HepG2 (cell line): ENCODE results near the gene AKAP10. TPM values are rescaled to one million over a fixed set of nuclear protein-coding genes. Genes with fewer than 3 reads are reported as not detected.
A peak's percentile ranks its signal among the peaks of the same experiment; 100 is the strongest.

Experiments used
- ATF3 ChIP-seq: sonication (generic); formaldehyde crosslinking; IDR thresholded peaks from 2 replicates; pipeline ENCODE4 v1.4.0; 2020; ENCODE audit warnings: missing genetic modification reagents
- CBX5 ChIP-seq: sonication (generic); formaldehyde crosslinking; IDR thresholded peaks from 2 replicates; pipeline ENCODE4 v1.4.0; 2020; ENCODE audit warnings: missing genetic modification reagents, borderline replicate concordance
- ETV5 ChIP-seq: IDR thresholded peaks from 2 replicates; pipeline ENCODE4 v1.6.1; 2018; ENCODE audit warnings: missing biosample characterization, missing genetic modification reagents, inconsistent platforms, borderline replicate concordance
- HMGXB4 ChIP-seq, 2 experiments: sonication (generic) in 1 of 2; formaldehyde crosslinking in 1 of 2; IDR thresholded peaks; 2 replicates each; pipeline versions ENCODE4 v1.4.0 to v1.6.1; 2018 to 2020; ENCODE audit warnings: missing genetic modification reagents in 2 of 2, borderline replicate concordance in 1 of 2, low read depth in 1 of 2, mild to moderate bottlenecking in 1 of 2, missing biosample characterization in 1 of 2
- HNRNPLL ChIP-seq: fragments of 200-400 bp; formaldehyde crosslinking; IDR thresholded peaks from 2 replicates; pipeline ENCODE4 v1.6.1; 2017; ENCODE audit warnings: mild to moderate bottlenecking, low read depth, low read length; ENCODE audit not compliant: poor library complexity, severe bottlenecking
- MYC ChIP-seq: sonication (generic); formaldehyde crosslinking; IDR thresholded peaks from 2 replicates; pipeline ENCODE4 v1.9.0; 2021; ENCODE audit warnings: missing genetic modification reagents, borderline replicate concordance
- PBX3 ChIP-seq: sonication (generic); formaldehyde crosslinking; IDR thresholded peaks from 2 replicates; pipeline ENCODE4 v1.8.1; 2023; ENCODE audit warnings: missing genetic modification reagents, inconsistent platforms, borderline replicate concordance
- SAP130 ChIP-seq: IDR thresholded peaks from 2 replicates; pipeline ENCODE4 v1.6.1; 2016; ENCODE audit warnings: low read depth
- SMAD3 ChIP-seq: sonication (generic); formaldehyde crosslinking; IDR thresholded peaks from 2 replicates; pipeline ENCODE4 v1.4.0; 2020; ENCODE audit warnings: missing genetic modification reagents
- TFDP2 ChIP-seq: sonication (generic); formaldehyde crosslinking; IDR thresholded peaks from 2 replicates; pipeline ENCODE4 v1.4.0; 2020; ENCODE audit warnings: missing genetic modification reagents
- YEATS2 ChIP-seq: sonication (generic); formaldehyde crosslinking; IDR thresholded peaks from 2 replicates; pipeline ENCODE4 v1.4.0; 2020; ENCODE audit warnings: missing genetic modification reagents, borderline replicate concordance
- ZBTB26 ChIP-seq: IDR thresholded peaks from 2 replicates; pipeline ENCODE4 v1.6.1; 2016; ENCODE audit warnings: missing compliant biosample characterization, missing genetic modification reagents, borderline replicate concordance
- ZNF143 ChIP-seq: sonication (generic); formaldehyde crosslinking; IDR thresholded peaks from 2 replicates; pipeline ENCODE4 v1.4.0; 2020; ENCODE audit warnings: missing genetic modification reagents
- ZNF251 ChIP-seq: sonication (generic); formaldehyde crosslinking; IDR thresholded peaks from 2 replicates; pipeline ENCODE4 v1.9.0; 2021; ENCODE audit warnings: mild to moderate bottlenecking, missing genetic modification reagents
- ZNF512B ChIP-seq: sonication (generic); formaldehyde crosslinking; IDR thresholded peaks from 2 replicates; pipeline ENCODE4 v1.5.1; 2020; ENCODE audit warnings: missing genetic modification reagents, mild to moderate bottlenecking, borderline replicate concordance
- ZNF7 ChIP-seq: IDR thresholded peaks from 2 replicates; pipeline ENCODE4 v1.6.1; 2016; ENCODE audit warnings: missing biosample characterization, missing genetic modification reagents
- polyA plus RNA-seq, 8 experiments: library from polyadenylated mRNA; depleted of rRNA in 3 of 8; stranded (reverse) in 7 of 8; unstranded in 1 of 8; fragments of >200 nt; fragmentation: Illumina TruSeq in 4 of 8; extraction: Trizol in 4 of 8; gene quantifications; 2 replicates each; pipeline versions ENCODE4 v1.2.1 to v1.2.3, GENCODE V29; 2011 to 2016; ENCODE audit warnings: low read depth in 4 of 8, missing spikeins in 1 of 8, mixed read lengths in 1 of 8; ENCODE audit not compliant: insufficient read depth in 1 of 8
- total RNA-seq, 5 experiments: library from RNA; depleted of rRNA; stranded (reverse); fragments of >200 nt; fragmentation: Illumina TruSeq; extraction: Trizol; gene quantifications; 2 replicates each; pipeline ENCODE4 v1.2.3, GENCODE V29; 2016; ENCODE audit warnings: low read depth in 1 of 5

AKAP10 gene
- total and polyA plus RNA-seq, 2 of the 13 experiments (the other 11 are each of a cell fraction or from before 2014, with no cell fraction given), result 17.6 to 21.7 TPM

- TF ChIP-seq TFDP2 (CRISPR knock-in tag) (0 out of 2 replicates have a peak, but pooled peaks have one; percentile 42), SAP130 (CRISPR knock-in tag) (peak; percentile 20; the same call in 1 of the 2 replicates), PBX3 (CRISPR knock-in tag) (no peak), ZNF251 (no peak), ATF3 (CRISPR knock-in tag) (peak; percentile 87), ETV5 (CRISPR knock-in tag) (no peak), MYC (CRISPR knock-in tag) (peak; percentile 22; the same call in 1 of the 2 replicates), YEATS2 (CRISPR knock-in tag) (peak; percentile 28; the same call in 1 of the 2 replicates), ZNF512B (CRISPR knock-in tag) (0 out of 2 replicates have a peak, but pooled peaks have one; percentile 57), HNRNPLL (peak; percentile 18), HMGXB4 (CRISPR knock-in tag; IDR thresholded peaks at IDR 0.05; ENCODE audit: borderline replicate concordance in 1 of 2, low read depth in 1 of 2) (peak; percentile 60 to 62; a peak in 3 of 4 replicates), CBX5 (peak; percentile 29; the same call in 1 of the 2 replicates), ZBTB26 (peak; percentile 92), SMAD3 (no peak; the same call in 1 of the 2 replicates), ZNF7 (CRISPR knock-in tag) (no peak), ZNF143 (CRISPR knock-in tag) (peak; percentile 37; the same call in 1 of the 2 replicates)
Observed at GRCh38 chr17:19992803-19993713, 15.4 kb upstream of the AKAP10 start (continued).
